SJCRH30 (cell line): ENCODE data around the gene BTBD7. TPM values are rescaled to one million over a fixed set of nuclear protein-coding genes. Genes with fewer than 3 reads are reported as not detected.
"Not testable (repeated sequence)": the region's sequence is repeated elsewhere in the genome, so short reads cannot be mapped to it uniquely, and the experiment has no call there.

Source experiments
- DNase-seq, 2 experiments: peaks; one replicate each; pipeline ENCODE4 v3.0.0-alpha.2; 2015 to 2020
- H3K27ac ChIP-seq: fragments of 250-450 bp; sonication (Bioruptor Pico); 2 replicates; pipeline ENCODE4 v1.5.1; 2020; ENCODE audit warnings: mild to moderate bottlenecking, moderate library complexity
- H3K27me3 ChIP-seq: fragments of 250-450 bp; sonication (Bioruptor Pico); 2 replicates; pipeline ENCODE4 v1.5.1; 2020; ENCODE audit warnings: mild to moderate bottlenecking, moderate library complexity
- H3K36me3 ChIP-seq: fragments of 250-450 bp; sonication (Bioruptor Pico); 2 replicates; pipeline ENCODE4 v1.5.1; 2020; ENCODE audit warnings: mild to moderate bottlenecking, moderate library complexity
- H3K4me1 ChIP-seq: fragments of 250-450 bp; sonication (Bioruptor Pico); 2 replicates; pipeline ENCODE4 v1.5.1; 2020; ENCODE audit warnings: mild to moderate bottlenecking, moderate library complexity
- H3K4me3 ChIP-seq: fragments of 250-450 bp; sonication (Bioruptor Pico); 2 replicates; pipeline ENCODE4 v1.5.1; 2020; ENCODE audit warnings: mild to moderate bottlenecking, moderate library complexity
- H3K9me3 ChIP-seq: fragments of 250-450 bp; sonication (Bioruptor Pico); replicated peaks from 2 replicates; pipeline ENCODE4 v1.5.1; 2020; ENCODE audit warnings: mild to moderate bottlenecking, moderate library complexity
- total RNA-seq: library from RNA; depleted of rRNA; stranded (reverse); fragments of >200 nt; shearing (Covaris generic); gene quantifications from 2 replicates; pipeline ENCODE4 v1.2.3, GENCODE V29; 2014

BTBD7 gene
- total RNA-seq, 1 experiment from 2014 or later = 23.4 TPM

GRCh38 chr14:93268406-93268805 is 64.4 kb downstream of the BTBD7 start:
- no peaks in the 10 kb centered on the region for H3K4me1 ChIP-seq
- no peak overlapping the region for H3K4me3 ChIP-seq

GRCh38 chr14:93267149-93267711 is 65.6 kb downstream of the BTBD7 start:
- Histone ChIP-seq H3K4me3 (no peak overlapping the region), H3K36me3 (peaks cover 10% of the 10 kb centered on the region), H3K27me3 (no peaks in the 10 kb centered on the region), H3K9me3 (no peaks in the 10 kb centered on the region), H3K4me1 (no peaks in the 10 kb centered on the region), H3K27ac (no peak overlapping the region)
- DNase-seq = no peak

More at GRCh38 chr14:93268406-93268805, 64.4 kb downstream of the BTBD7 start:
- Histone ChIP-seq H3K36me3 (peaks cover 4% of the 10 kb centered on the region), H3K27ac (no peak overlapping the region), H3K27me3 (no peaks in the 10 kb centered on the region), H3K9me3 (no peaks in the 10 kb centered on the region)
- no peak for DNase-seq

GRCh38 chr14:93266127-93266526 is 66.7 kb downstream of the BTBD7 start:
- Histone ChIP-seq H3K4me3 (no peak overlapping the region), H3K36me3 (peaks cover 10% of the 10 kb centered on the region), H3K4me1 (no peaks in the 10 kb centered on the region), H3K27ac (no peak overlapping the region), H3K27me3 (no peaks in the 10 kb centered on the region), H3K9me3 (no peaks in the 10 kb centered on the region)
- DNase-seq = no peak

GRCh38 chr14:93263416-93263815 is 69.4 kb downstream of the BTBD7 start:
- no peaks in the 10 kb centered on the region for H3K4me1 ChIP-seq
- DNase-seq = no peak
- H3K9me3 ChIP-seq = no peaks in the 10 kb centered on the region
- H3K36me3 ChIP-seq = peaks cover 10% of the 10 kb centered on the region
- H3K4me3 ChIP-seq = no peak overlapping the region
- no peaks in the 10 kb centered on the region for H3K27me3 ChIP-seq
- H3K27ac ChIP-seq = no peak overlapping the region

GRCh38 chr14:93262446-93262845 is 70.4 kb downstream of the BTBD7 start:
- H3K27ac ChIP-seq = no peak overlapping the region
- H3K4me1 ChIP-seq = no peaks in the 10 kb centered on the region
- no peaks in the 10 kb centered on the region for H3K9me3 ChIP-seq
- no peak overlapping the region for H3K4me3 ChIP-seq
- peaks cover 15% of the 10 kb centered on the region for H3K36me3 ChIP-seq
- no peaks in the 10 kb centered on the region for H3K27me3 ChIP-seq
- no peak for DNase-seq

GRCh38 chr14:93249128-93249831 is 83.6 kb downstream of the BTBD7 start:
- peaks cover 14% of the 10 kb centered on the region for H3K36me3 ChIP-seq

GRCh38 chr14:93246534-93246933 is 86.3 kb downstream of the BTBD7 start:
- no peaks in the 10 kb centered on the region for H3K27me3 ChIP-seq
- H3K4me3 ChIP-seq = no peak overlapping the region
- H3K4me1 ChIP-seq = no peaks in the 10 kb centered on the region
- no peak for DNase-seq
- H3K36me3 ChIP-seq = peaks cover 17% of the 10 kb centered on the region
- no peak overlapping the region for H3K27ac ChIP-seq
- H3K9me3 ChIP-seq = no peaks in the 10 kb centered on the region

More at GRCh38 chr14:93249128-93249831, 83.6 kb downstream of the BTBD7 start:
- H3K4me1 ChIP-seq = no peaks in the 10 kb centered on the region
- H3K27ac ChIP-seq = no peak overlapping the region
- no peaks in the 10 kb centered on the region for H3K9me3 ChIP-seq
- no peaks in the 10 kb centered on the region for H3K27me3 ChIP-seq
- no peak overlapping the region for H3K4me3 ChIP-seq
- DNase-seq = no peak

- no peaks in the 10 kb centered on the region for H3K4me1 ChIP-seq
- H3K27ac ChIP-seq = no peak overlapping the region
- no peak overlapping the region for H3K4me3 ChIP-seq
- H3K9me3 ChIP-seq = no peaks in the 10 kb centered on the region
- peaks cover 19% of the 10 kb centered on the region for H3K36me3 ChIP-seq
- DNase-seq = no peak
- no peaks in the 10 kb centered on the region for H3K27me3 ChIP-seq
Observed at GRCh38 chr14:93245764-93246420, 86.9 kb downstream of the BTBD7 start.

GRCh38 chr14:93240678-93241000 is 92.2 kb downstream of the BTBD7 start:
- no peak for DNase-seq
- Histone ChIP-seq H3K27me3 (no peaks in the 10 kb centered on the region), H3K36me3 (peaks cover 14% of the 10 kb centered on the region), H3K9me3 (no peaks in the 10 kb centered on the region), H3K4me3 (no peak overlapping the region), H3K27ac (no peak overlapping the region), H3K4me1 (no peaks in the 10 kb centered on the region)

- H3K4me1 ChIP-seq = no peaks in the 10 kb centered on the region
- no peaks in the 10 kb centered on the region for H3K9me3 ChIP-seq
- no peak overlapping the region for H3K4me3 ChIP-seq
- no peaks in the 10 kb centered on the region for H3K27me3 ChIP-seq
- no peak for DNase-seq
- peaks cover 9% of the 10 kb centered on the region for H3K36me3 ChIP-seq
- no peak overlapping the region for H3K27ac ChIP-seq
Observed at GRCh38 chr14:93239869-93240677, 92.8 kb downstream of the BTBD7 start.

GRCh38 chr14:93234798-93235197 is 98.0 kb downstream of the BTBD7 start:
- Histone ChIP-seq H3K36me3 (no peaks in the 10 kb centered on the region), H3K4me1 (no peaks in the 10 kb centered on the region), H3K4me3 (no peak overlapping the region), H3K27ac (no peak overlapping the region), H3K27me3 (no peaks in the 10 kb centered on the region), H3K9me3 (no peaks in the 10 kb centered on the region)
- DNase-seq = no peak

GRCh38 chr14:93233078-93233477 is 99.8 kb downstream of the BTBD7 start:
- not testable (repeated sequence) for DNase-seq

GRCh38 chr14:93232159-93232558 is 100.7 kb downstream of the BTBD7 start:
- Histone ChIP-seq H3K27ac (no peak overlapping the region), H3K27me3 (no peaks in the 10 kb centered on the region), H3K4me3 (no peak overlapping the region), H3K36me3 (peaks cover 9% of the 10 kb centered on the region), H3K4me1 (no peaks in the 10 kb centered on the region), H3K9me3 (no peaks in the 10 kb centered on the region)
- DNase-seq = no peak

More at GRCh38 chr14:93233078-93233477, 99.8 kb downstream of the BTBD7 start:
- H3K27ac ChIP-seq, H3K27me3 ChIP-seq, H3K36me3 ChIP-seq, H3K4me1 ChIP-seq, H3K4me3 ChIP-seq, H3K9me3 ChIP-seq: not testable (repeated sequence)

GRCh38 chr14:93231129-93231979 is 101.5 kb downstream of the BTBD7 start:
- H3K4me3 ChIP-seq = peak overlapping the region; percentile 69
- H3K27me3 ChIP-seq = no peaks in the 10 kb centered on the region
- peaks cover 10% of the 10 kb centered on the region for H3K36me3 ChIP-seq
- H3K27ac ChIP-seq = peak overlapping the region; percentile 46
- no peaks in the 10 kb centered on the region for H3K4me1 ChIP-seq
- peak; percentile 78 to 80 for DNase-seq
- H3K9me3 ChIP-seq = no peaks in the 10 kb centered on the region
